Stimulated activated CD8-positive, alpha-beta memory T cell treated with anti-CD3 and anti-CD28 coated beads, Interleukin-2, amount 100 ng/mL, for 48 hours (primary cell): ENCODE results near the gene COL6A1.
A peak's percentile ranks its signal among the peaks of the same experiment; 100 is the strongest.
"Not testable (repeated sequence)": the region's sequence is repeated elsewhere in the genome, so short reads cannot be mapped to it uniquely, and the experiment has no call there.

Experiments used
- DNase-seq, 2 donors: peaks; one replicate each; pipeline ENCODE4 v3.0.0-alpha.2; 2020; ENCODE audit warnings: low read depth in 2 of 2

Gene COL6A1

DNA sequence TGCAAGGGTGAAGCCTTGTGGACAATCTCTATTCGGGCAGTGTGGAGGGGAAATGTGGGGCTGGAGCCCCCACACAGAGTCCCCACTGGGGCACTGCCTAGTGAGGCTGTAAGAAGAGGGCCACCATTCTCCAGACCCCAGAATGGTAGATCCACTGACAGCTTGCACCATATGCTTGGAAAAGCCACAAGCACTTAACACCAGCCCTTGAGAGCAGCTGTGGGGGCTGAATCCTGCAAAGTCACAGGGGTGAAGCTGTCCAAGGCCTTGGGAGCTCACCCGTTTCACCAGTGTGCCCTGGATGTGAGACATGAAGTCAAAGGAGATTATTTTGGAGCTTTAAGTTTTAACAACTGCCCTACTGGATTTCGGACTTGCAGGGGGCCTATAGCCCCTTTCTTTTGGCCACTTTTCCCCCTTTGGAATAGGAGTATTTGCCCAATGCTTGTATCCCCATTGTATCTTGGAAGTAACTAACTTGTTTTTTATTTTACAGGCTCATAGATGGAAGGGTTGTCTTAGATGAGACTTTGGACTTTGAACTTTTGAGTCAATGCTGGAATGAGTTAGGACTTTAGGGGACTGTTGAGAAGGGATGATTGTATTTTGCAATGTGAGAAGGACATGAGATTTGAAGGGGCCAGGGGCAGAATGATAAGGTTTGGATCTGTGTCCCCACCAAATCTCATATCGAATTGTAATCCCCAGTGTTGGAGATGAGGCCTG is 16.3 kb upstream of the COL6A1 start:
- DNase-seq, result no peak

DNA sequence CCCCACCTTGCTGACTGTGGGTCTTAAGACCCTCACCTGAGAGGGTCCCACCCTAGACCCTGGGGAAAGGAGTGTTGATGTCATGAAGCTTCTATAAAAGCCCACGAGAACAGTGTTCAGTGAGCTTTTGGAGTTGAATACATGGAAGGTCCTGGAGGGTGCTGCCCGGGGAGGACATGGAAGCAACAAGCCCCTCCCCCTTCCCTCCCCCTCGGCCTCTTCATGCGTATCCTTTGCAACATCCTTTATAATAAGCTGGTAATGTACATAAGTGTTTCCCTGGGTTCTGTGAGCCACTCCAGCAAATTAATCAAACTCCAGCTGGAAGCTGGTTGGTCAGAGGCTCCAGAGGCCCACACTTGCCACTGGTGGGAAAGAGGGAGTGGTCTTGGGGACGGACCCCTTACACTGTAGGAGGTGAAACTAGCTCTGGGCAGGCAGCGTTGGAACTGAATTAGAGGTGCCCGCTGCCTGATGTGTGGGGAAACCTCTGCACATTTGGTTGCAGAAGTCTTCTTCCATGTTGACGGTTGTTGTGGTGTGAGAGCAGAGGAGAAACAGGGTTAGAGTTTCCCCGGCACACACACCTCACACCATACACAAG is 14.7 kb upstream of the COL6A1 start:
- no peak for DNase-seq

DNA sequence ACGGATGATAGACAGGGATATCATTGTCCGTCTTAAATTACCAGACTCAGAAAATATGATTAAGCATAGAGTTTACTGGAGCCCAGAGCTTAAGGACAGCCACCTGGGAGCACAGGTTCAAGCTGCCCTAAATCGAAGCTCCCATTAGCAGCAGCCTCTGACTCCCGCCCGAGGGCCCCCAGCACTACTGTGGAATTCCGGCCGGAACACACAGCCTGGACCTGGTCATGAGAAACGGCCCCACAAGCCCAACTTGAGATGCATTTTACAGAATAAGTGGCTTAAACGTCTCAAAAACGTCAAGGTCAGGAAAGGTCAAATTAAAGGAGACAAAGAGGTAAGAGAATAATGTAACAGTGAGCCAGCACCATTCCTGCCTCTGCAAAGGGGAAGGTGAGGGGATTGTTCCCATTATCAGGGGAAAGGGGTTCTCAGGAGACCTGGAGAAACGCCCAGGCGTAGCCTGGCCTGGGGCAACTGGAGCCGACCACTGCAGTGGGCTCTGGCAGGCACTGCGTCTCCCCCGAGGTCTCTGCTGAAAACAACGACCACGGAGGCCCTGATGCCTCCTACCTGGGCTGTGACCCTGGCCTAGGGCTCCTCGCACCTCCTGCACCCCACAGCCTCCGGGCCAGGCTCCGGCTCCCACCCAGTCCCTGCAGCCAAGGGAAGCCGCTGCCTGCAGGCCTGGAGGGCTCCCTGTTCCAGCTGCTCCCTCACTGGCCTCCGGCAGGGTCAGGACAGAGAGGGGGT is 11.5 kb upstream of the COL6A1 start:
- DNase-seq, result no peak

DNA sequence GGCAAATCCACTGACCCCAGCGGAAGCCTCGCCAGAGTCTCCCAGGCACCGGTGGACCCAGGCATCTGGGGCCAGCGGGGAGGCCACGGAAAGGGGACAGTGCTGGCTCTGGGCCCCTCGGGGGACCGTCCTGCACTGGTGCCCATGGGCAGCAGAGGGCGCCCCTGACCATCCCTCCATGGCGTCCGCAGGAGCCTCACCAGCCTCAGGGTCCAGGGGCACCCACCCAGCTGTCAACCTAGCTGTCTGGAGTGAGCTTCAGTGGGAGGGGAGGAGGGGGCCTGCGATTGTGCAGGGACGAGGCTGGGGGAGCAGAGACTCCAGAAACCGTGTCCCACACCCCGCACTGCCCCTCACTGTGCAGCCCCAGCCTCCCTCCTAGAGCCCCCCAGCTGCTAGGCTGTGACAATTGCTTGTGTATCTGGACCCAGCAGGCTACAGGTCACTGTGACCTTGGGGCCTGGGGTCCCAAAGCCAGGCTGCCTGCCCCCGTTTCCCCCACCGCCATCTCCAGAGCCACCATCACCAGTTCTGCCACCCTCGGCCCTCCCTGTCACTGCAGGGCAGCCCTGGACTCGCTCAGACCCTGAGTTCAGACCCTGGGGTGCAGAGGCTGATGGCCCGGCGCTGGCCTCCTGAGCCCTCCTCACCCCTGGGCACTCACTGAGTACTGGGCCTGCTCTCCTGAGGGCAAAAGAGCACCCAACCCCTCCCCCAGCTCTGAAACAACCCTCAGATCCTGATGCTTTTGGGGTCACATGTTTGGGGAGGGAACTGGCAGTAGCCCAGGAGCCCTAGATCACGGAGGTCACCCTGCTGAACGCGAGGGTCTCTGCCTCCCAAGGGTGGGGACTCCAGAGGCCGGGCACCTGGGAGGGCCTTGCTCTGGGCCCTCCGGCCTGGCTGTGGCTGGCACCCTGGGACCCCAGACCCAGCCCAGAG is 10.6 kb upstream of the COL6A1 start:
- DNase-seq, result peak; percentile 57 to 60

DNA sequence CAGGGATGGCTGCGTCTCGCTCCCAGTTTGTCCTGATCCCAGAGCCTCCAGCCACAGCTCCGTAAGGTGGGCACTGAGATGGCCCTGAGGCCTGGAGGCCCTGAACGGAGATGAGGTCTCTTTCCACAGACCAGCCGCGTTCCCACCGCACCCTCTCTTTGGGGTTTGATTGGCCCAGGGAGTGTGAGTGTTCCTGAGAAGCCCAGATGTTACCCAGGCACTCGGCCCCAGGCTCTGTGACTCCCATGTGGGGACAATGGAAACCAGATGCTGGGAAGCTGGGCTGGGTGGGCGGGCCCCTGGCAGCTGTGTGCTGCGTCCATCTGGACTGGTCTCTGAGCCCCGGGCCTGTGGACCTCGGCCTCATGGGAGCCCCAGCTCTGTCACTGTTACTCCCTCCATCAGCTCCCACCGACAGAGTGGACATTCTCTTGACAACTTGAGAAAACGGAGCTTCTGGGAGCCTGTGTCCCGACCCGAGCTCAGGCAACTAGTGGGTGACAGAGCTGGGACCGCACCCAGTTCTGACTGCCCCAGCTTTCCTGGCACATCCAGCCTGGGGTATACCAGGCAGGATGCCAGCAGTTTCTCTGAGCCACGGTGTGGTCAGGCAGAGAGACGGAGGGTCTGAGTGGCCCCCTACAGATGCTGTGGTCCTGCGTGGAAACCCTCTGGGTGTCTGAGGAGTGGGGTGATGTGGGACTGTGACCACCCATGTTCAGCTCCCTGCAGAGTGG is 9.8 kb upstream of the COL6A1 start:
- DNase-seq, result no peak

DNA sequence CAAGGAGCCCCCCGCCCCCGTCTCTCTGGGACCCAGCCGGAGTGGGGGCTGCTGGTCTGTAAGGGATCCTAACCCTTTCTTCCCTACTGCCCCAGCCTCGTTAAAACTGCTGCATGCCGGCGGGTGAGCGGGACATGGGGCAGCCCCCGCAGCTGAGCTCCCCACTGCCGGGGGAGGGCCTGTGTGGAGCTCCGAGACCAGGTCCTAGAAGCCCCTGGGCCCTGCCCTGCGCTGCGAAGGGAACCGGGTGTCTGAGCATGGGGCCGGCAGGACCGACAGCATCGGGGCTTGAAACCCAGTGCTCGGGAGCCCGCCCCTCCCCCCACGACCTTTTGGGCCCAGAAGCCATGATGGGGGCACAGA is 9.2 kb upstream of the COL6A1 start:
- DNase-seq, result no peak

DNA sequence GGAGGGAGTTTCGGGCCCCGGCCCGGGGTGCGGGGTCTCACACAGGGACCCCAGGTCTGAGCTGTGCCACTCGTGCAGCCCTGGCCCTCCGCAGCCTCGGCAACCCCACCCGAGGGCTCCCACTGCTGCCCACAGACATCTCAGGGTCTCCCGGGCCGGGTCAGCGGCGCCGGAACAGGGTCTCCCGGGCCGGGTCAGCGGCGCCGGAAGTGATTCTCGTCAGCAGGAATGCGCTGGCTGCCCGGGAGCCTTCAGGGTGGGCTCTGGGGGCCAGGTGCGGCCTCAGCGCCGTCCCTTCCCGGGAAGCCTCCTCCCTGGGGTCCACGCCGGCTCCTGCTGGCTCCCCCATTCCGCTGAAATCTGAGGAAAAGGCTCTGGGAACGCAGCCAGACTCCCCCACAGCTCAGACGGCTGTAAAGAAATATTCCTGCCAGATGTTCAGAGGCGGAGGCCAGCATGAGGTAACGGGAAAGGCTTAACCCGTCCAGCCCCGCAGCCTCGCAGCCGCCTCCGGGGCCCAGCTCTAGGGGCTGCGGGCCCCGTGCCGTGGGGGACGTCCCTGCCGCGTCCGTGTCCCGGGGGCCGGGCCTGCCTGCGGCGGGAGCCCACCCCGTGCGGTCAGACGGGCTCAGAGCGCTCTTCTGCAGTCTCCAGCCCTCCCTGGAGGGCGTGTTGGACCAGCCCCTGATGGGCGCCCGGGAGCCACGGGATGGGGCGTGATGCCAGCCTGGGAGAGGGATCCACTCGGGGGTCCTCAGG is 8.7 kb upstream of the COL6A1 start:
- no peak for DNase-seq

DNA sequence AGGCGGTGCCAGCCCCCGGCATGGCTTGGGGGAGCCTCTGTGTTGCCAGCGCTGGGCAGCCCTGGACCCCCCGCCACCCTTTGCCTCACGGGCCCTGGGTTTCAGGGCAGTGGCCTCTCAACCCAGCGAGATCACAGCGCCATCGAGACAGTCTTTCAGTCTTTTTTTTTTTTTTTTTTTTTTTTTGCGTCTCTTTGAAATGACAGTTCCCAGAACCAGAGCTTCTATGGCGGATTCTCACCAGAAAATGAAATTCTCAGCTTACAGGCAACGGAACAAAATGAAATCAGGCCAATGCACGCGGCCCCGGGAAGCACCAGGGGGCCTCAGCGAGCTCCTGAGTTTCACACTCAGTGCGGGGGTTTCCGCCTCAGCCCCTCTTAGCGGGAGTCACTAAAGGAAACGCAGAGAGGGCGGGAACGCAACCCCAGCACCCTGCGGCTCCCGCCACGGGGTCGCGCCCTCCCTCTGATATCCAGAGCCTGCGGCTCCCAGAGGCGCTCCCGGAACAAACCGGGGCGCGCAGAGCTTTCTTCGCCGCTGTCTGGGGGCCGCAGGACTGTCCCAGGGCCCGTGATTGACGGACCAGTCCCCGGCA is 8.0 kb upstream of the COL6A1 start:
- peak; percentile 75 to 77 for DNase-seq

DNA sequence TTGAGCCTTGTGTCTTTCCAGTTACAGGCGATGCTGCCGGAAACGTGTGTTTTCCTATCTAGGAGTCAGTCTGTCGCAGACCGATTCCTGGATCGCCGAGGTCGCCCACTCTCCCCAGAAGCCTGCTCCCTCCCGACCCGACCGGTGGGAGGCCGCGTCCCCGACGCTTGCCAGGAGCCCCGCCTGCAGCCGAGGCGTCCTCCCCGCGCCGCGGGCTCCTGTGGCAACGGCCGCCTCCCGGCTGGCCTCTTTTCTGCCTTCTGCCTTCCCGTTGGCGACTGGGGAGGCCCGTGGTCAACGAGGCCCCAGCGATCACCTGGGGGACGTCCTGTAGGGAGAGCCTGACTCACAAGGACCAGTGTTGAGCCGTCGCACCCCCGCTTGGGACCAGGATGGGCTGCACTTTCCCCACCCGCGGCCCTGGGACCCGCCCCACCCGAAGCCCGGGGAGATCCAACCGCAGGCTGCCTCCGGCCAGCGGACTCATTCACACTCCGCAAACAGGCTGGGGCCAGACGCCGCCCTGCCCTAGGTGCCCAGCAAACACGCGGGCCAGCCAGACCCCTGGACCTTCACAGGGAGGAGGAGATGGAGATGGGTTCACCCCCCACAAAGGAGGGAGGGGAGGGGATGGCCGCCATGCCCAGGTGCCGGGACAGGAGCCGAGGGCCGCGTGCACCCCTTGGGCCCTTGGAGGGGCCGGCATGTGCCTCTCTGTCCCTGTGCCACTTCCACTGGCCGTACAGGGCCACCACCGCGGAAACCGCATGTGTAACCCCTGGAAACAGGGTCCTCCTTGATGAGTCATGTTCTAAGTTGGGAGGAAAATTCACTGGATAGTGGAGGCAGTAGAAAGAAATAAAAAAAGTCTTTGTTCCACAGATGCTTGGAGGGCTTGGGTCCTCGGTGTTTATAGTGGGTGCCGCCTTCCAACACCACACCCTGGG is 7.2 kb upstream of the COL6A1 start:
- no peak for DNase-seq

DNA sequence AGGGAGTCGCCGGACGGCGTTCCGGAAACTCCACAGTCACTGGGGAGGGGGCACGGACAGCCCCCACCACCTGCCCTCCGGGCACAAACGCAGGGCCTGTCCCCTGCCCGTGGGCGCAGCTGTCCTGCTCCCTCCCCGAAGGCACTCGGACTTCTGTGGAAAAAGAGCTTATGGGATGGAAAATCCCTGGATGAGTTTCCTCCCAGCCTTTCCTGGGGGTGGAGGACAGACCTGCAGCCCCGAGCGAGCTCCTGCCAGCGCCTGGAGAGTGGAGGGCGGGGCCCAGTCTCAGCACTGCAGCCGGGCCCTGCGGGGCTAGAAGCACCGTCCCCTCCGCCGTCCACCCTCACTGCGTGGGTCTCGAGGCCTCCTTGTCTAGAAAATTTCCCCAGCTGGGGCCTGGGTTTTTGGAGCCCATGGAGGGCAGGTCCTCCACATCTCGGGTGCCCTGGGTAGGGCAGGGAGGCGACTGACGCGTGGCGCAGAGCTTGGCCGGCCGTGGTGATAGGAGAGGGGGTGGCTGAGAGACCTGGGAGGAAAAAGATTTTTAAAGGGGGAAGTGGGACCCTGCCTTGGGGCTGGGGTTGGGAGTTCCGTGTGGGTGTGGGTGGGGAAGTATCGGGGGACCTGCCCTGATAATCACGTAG is 6.4 kb upstream of the COL6A1 start:
- DNase-seq, result no peak

DNA sequence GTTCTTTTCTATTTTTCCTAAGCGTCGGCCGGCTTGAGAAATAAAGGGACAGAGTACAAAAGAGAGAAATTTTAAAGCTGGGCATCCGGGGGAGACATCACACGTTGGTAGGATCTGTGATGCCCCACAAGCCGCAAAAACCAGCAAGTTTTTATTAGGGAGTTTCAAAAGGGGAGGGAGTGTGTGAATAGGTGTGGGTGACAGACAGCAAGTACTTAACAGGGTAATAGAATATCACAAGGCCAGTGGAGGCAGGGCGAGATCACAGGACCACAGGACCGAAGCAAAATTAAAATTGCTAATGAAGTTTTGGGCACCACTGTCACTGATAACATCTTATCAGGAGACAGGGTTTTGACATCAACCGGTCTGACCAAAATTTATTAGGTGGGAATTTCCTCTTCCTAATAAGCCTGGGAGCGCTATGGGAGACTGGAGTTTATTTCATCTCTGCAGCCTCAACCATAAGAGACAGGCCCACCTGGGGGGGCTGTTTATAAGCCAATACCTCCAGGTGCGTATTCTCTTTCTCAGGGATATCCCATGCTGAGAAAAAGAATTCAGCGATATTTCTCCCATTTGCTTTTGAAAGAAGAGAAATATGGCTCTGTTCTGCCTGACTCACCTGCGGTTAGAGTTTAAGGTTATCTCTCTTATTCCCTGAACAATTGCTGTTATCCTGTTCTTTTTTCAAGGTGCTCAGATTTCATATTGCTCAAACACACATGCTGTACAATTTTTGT is 5.7 kb upstream of the COL6A1 start:
- DNase-seq, result not testable (repeated sequence)

DNA sequence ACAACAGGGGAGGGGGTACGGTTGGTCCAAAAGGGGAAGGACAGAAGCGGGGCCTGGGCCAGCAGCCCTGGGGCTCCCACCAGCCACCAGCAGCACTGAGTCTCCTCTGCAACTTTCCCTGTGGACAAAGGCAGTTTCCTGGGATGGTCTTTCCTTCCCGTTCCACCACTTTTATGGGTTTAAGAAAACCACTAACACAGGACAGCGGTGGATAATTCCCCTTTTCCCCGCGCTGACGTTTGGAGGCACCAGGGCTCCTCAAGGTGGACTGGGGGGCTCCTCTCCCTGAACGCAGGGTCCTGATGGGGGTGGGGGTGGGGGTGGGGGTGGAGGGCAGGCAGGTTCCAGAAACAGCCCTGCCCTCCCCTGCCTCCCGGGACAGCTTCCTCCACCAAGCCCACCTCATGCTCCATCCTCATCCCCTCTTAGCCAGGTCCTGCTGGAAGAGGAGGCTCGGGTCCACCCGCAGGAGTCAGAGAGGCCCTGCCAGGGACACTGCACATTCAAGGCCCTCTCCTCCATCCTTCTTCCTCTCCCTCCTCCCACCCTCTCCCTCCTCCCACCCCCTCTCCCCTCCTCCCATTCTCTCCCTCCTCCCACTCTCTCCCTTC is 4.8 kb upstream of the COL6A1 start:
- DNase-seq, result no peak

DNA sequence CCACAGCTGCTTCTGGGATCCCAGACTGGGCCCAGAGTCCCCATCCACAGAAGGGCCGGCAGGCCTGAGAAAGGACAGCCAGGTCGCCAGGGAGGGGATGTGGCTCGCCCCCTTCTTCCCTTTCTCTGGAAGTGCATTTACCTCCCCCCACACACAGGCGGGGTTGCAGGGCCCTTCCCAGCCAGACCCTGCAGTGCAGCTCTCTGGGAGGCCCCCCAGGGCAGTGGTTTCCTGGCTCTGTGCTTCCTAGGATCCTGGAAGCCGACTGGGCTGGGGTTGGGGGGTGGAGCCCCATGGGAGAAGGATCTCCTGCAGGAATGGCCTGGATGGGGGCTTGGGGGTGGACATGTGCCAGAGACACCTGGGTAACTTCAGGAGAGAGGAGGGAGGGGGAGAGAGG is 4.2 kb upstream of the COL6A1 start:
- no peak for DNase-seq

DNA sequence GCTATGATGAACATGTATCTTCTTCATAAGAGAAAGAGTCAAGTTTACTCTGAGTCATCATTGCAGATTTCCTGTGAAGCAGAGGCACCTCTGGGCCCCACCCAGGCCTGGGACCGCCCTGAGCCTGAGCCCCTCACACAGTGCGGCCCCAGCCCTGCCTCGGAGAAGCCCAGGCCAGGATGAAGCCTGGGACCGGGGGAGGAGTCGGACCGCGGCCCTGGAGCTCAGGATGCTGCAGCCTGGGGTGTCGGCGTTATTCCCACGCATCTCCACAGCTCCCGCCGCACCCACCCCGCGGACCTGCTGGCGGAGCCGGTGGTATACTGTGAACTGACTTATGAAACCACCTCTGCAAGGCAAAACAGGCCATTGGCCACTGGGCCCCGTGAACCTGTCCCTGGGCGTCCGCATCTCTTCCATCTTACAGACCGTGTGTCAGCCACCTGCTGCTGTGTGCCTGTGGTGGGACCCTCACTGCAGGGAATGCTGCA is 2.4 kb upstream of the COL6A1 start:
- no peak for DNase-seq

DNA sequence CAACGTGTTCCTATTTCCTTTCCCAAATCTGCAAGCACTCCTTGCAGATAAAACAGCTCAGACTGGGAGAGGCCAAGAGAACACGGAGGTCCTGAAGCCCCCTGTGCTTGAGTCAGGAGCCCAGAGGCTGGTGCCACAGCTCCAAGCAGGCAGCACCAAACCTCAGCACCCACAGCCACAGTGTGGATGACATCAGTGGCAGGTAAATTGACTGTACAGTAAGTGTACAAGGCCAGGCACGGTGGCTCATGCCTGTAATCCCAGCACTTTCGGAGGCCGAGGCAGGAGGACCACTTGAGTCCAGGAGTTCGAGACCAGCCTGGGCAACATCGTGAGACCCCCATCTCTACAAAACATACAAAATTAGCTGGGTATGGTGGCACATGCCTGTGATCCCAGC is 1.9 kb upstream of the COL6A1 start:
- DNase-seq, result no peak

DNA sequence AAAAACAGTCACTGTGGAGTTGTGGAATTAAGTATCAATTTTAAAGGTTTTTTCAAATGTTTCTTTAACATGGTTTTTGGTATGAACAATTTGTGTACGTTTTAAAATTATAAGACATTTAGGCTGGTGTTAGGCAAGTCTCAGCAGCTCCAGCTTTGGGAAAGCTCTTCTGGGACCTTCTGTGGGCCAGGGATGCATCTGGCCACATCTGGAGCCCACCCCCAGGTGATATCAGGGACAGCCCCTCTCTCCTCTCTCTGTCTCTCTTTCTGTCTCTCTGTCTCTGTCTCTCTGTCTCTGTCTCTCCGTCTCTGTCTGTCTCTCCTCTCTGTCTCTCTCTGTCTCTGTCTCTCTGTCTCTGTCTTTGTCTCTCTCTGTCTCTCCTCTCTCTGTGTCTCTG is 1.3 kb upstream of the COL6A1 start:
- no peak for DNase-seq

DNA sequence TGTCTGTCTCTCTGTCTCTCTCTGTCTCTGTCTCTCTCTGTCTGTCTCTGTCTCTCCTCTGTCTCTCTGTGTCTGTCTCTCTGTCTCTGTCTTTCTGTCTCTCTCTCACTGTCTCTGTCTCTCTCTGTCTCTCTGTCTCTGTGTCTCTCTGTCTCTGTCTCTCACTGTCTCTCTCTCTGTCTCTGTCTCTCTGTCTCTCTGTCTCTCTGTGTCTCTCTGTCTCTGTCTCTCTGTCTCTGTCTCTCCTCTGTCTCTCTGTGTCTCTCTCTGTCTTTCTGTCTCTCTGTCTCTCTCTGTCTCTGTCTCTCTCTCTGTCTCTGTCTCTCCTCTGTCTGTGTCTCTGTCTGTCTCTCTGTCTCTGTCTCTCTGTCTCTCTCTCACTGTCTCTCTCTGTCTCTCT is 873 bp upstream of the COL6A1 start:
- DNase-seq, result no peak
